ACC112 (cell line): Measurements from ENCODE around the gene MYOCD.

Experiments
- H2AFZ ChIP-seq: fragments of 200-600 bp; sonication (generic); one replicate; pipeline ENCODE4 v1.6.0; 2017; ENCODE audit warnings: antibody characterized with exemption, low read length; ENCODE audit not compliant: unreplicated experiment
- H3K27ac ChIP-seq: fragments of 200-600 bp; sonication (generic); 2 replicates; pipeline ENCODE4 v1.5.1; 2014; ENCODE audit warnings: low read depth, mild to moderate bottlenecking, antibody characterized with exemption, low read length, moderate library complexity
- H3K27me3 ChIP-seq: fragments of 200-600 bp; sonication (generic); 2 replicates; pipeline ENCODE4 v1.6.1; 2014; ENCODE audit warnings: mild to moderate bottlenecking, antibody characterized with exemption, low read length, moderate library complexity, mixed read lengths; ENCODE audit not compliant: insufficient read depth
- H3K36me3 ChIP-seq: fragments of 200-600 bp; sonication (generic); 2 replicates; pipeline ENCODE4 v1.6.1; 2016; ENCODE audit warnings: mild to moderate bottlenecking, antibody characterized with exemption, low read length, moderate library complexity, mixed read lengths; ENCODE audit not compliant: insufficient read depth
- H3K4me1 ChIP-seq: fragments of 200-600 bp; sonication (generic); one replicate; pipeline ENCODE4 v1.6.1; 2016; ENCODE audit warnings: low read length, mixed read lengths; ENCODE audit not compliant: insufficient read depth, unreplicated experiment, control insufficient read depth
- H3K4me3 ChIP-seq: fragments of 200-600 bp; sonication (generic); 2 replicates; pipeline ENCODE4 v1.5.1; 2014; ENCODE audit warnings: mild to moderate bottlenecking, low read depth, low read length
- H3K79me2 ChIP-seq: fragments of 200-600 bp; sonication (generic); one replicate; pipeline ENCODE4 v1.6.0; 2016; ENCODE audit warnings: low read length; ENCODE audit not compliant: control insufficient read depth, unreplicated experiment, insufficient read depth

The MYOCD gene

GRCh38 chr17:12730931-12731521 lies 65.3 kb downstream of the MYOCD start:
- H3K4me1 ChIP-seq, result peaks cover 42% of the 10 kb centered on the region
- no peaks in the 10 kb centered on the region for H3K79me2 ChIP-seq
- H3K27me3 ChIP-seq, result no peaks in the 10 kb centered on the region
- peak overlapping the region; percentile 71 for H3K27ac ChIP-seq
- no peaks in the 10 kb centered on the region for H3K36me3 ChIP-seq
- no peak overlapping the region for H3K4me3 ChIP-seq
- no peak overlapping the region for H2AFZ ChIP-seq

GRCh38 chr17:12731839-12732238 lies 66.1 kb downstream of the MYOCD start:
- Histone ChIP-seq H2AFZ (no peak overlapping the region), H3K4me1 (peaks cover 35% of the 10 kb centered on the region), H3K27me3 (no peaks in the 10 kb centered on the region), H3K4me3 (no peak overlapping the region), H3K79me2 (no peaks in the 10 kb centered on the region), H3K36me3 (no peaks in the 10 kb centered on the region), H3K27ac (no peak overlapping the region)

GRCh38 chr17:12732366-12732765 lies 66.7 kb downstream of the MYOCD start:
- no peaks in the 10 kb centered on the region for H3K79me2 ChIP-seq
- H2AFZ ChIP-seq, result no peak overlapping the region
- H3K36me3 ChIP-seq, result no peaks in the 10 kb centered on the region
- no peak overlapping the region for H3K4me3 ChIP-seq
- H3K27ac ChIP-seq, result no peak overlapping the region
- H3K4me1 ChIP-seq, result peaks cover 29% of the 10 kb centered on the region
- no peaks in the 10 kb centered on the region for H3K27me3 ChIP-seq

- H3K4me3 ChIP-seq, result no peak overlapping the region
- H3K27ac ChIP-seq, result no peak overlapping the region
- H3K79me2 ChIP-seq, result no peaks in the 10 kb centered on the region
- H2AFZ ChIP-seq, result no peak overlapping the region
- H3K4me1 ChIP-seq, result peaks cover 14% of the 10 kb centered on the region
- no peaks in the 10 kb centered on the region for H3K27me3 ChIP-seq
- no peaks in the 10 kb centered on the region for H3K36me3 ChIP-seq
Observed at GRCh38 chr17:12734926-12735325, 69.2 kb downstream of the MYOCD start.

- no peak overlapping the region for H3K27ac ChIP-seq
- H3K4me3 ChIP-seq, result no peak overlapping the region
Observed at GRCh38 chr17:12735517-12735916, 69.8 kb downstream of the MYOCD start.

GRCh38 chr17:12736526-12736925 lies 70.8 kb downstream of the MYOCD start:
- no peaks in the 10 kb centered on the region for H3K79me2 ChIP-seq
- no peaks in the 10 kb centered on the region for H3K36me3 ChIP-seq
- H2AFZ ChIP-seq, result no peak overlapping the region
- peaks cover under 1% of the 10 kb centered on the region for H3K4me1 ChIP-seq
- no peak overlapping the region for H3K27ac ChIP-seq
- H3K27me3 ChIP-seq, result no peaks in the 10 kb centered on the region
- no peak overlapping the region for H3K4me3 ChIP-seq

More at GRCh38 chr17:12735517-12735916, 69.8 kb downstream of the MYOCD start:
- no peaks in the 10 kb centered on the region for H3K79me2 ChIP-seq
- no peak overlapping the region for H2AFZ ChIP-seq
- H3K27me3 ChIP-seq, result no peaks in the 10 kb centered on the region
- H3K36me3 ChIP-seq, result no peaks in the 10 kb centered on the region
- H3K4me1 ChIP-seq, result peaks cover 10% of the 10 kb centered on the region

- no peak overlapping the region for H3K4me3 ChIP-seq
- H3K4me1 ChIP-seq, result peaks cover 5% of the 10 kb centered on the region
- H3K79me2 ChIP-seq, result no peaks in the 10 kb centered on the region
- H3K36me3 ChIP-seq, result no peaks in the 10 kb centered on the region
- H3K27me3 ChIP-seq, result no peaks in the 10 kb centered on the region
- no peak overlapping the region for H2AFZ ChIP-seq
- H3K27ac ChIP-seq, result no peak overlapping the region
Observed at GRCh38 chr17:12737740-12738469, 72.2 kb downstream of the MYOCD start.

GRCh38 chr17:12738624-12739023 lies 72.9 kb downstream of the MYOCD start:
- H3K4me3 ChIP-seq, result no peak overlapping the region
- no peaks in the 10 kb centered on the region for H3K36me3 ChIP-seq
- H3K27me3 ChIP-seq, result no peaks in the 10 kb centered on the region
- H3K4me1 ChIP-seq, result peaks cover 5% of the 10 kb centered on the region
- H2AFZ ChIP-seq, result no peak overlapping the region
- no peaks in the 10 kb centered on the region for H3K79me2 ChIP-seq
- H3K27ac ChIP-seq, result no peak overlapping the region

- Histone ChIP-seq H3K4me3 (no peak overlapping the region), H3K4me1 (peaks cover 6% of the 10 kb centered on the region), H3K36me3 (no peaks in the 10 kb centered on the region), H3K27ac (no peak overlapping the region), H2AFZ (no peak overlapping the region), H3K79me2 (no peaks in the 10 kb centered on the region), H3K27me3 (no peaks in the 10 kb centered on the region)
Observed at GRCh38 chr17:12739500-12739899, 73.8 kb downstream of the MYOCD start.

- H3K27me3 ChIP-seq, result no peaks in the 10 kb centered on the region
- H3K4me1 ChIP-seq, result peaks cover 7% of the 10 kb centered on the region
- H2AFZ ChIP-seq, result no peak overlapping the region
- no peak overlapping the region for H3K4me3 ChIP-seq
- no peaks in the 10 kb centered on the region for H3K36me3 ChIP-seq
- no peak overlapping the region for H3K27ac ChIP-seq
- H3K79me2 ChIP-seq, result no peaks in the 10 kb centered on the region
Observed at GRCh38 chr17:12743046-12743445, 77.4 kb downstream of the MYOCD start.

GRCh38 chr17:12744298-12744697 lies 78.6 kb downstream of the MYOCD start:
- H3K79me2 ChIP-seq, result no peaks in the 10 kb centered on the region
- H3K27ac ChIP-seq, result no peak overlapping the region
- H3K4me1 ChIP-seq, result peaks cover 7% of the 10 kb centered on the region
- no peak overlapping the region for H3K4me3 ChIP-seq
- H3K36me3 ChIP-seq, result no peaks in the 10 kb centered on the region
- H3K27me3 ChIP-seq, result no peaks in the 10 kb centered on the region
- H2AFZ ChIP-seq, result no peak overlapping the region
